Activated naive CD4-positive, alpha-beta T cell (primary cell): ENCODE results near the gene ATXN7.

ENCODE experiments used
- DNase-seq, 4 experiments: peaks; one replicate each; lab custom pipeline; 2025; lab: John Stamatoyannopoulos, UW

The ATXN7 gene

GRCh38 chr3:63933459-63933858 is 69.8 kb downstream of the ATXN7 start:
- DNase-seq, result no peak

- DNase-seq, result no peak
Observed at GRCh38 chr3:63934041-63934866, 70.6 kb downstream of the ATXN7 start.

DNA sequence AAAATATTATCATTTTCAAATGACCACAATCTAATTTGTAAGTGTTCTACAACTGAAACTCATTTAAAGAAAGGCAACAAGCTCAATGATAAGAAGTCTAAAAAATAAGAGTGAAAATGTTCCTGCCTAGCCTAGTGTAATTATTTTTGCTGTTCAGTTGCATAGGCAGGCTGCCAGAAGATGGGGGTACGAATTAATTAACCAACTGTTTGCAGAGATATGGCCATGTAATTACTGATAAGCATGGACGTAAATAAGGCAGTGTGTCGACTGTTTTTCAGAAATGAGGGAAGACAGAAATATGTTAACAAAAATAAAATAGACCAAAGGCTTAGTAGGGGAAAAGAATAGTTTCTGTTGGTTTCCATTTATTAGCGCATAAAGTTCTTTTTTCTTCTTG is 73.3 kb downstream of the ATXN7 start:
- no peak for DNase-seq

- no peak for DNase-seq
Observed at GRCh38 chr3:63937661-63938651, 74.3 kb downstream of the ATXN7 start.

DNA sequence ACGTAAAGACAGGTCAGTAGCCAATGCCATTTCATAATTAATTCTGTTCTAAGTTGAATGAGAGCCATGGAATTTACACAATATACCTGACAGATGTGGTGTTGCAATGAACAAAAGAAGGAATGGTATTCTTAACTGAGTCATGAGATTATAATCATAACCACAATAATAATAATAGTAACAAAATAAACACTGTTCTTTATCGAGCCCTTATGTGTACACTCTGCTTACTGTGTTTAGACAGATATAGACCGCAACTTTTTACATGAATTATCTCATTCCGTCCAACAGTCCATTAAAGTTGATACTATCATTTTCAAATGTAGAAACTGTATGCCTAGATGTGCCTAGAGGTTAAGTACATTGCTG is 76.7 kb downstream of the ATXN7 start:
- no peak for DNase-seq

DNA sequence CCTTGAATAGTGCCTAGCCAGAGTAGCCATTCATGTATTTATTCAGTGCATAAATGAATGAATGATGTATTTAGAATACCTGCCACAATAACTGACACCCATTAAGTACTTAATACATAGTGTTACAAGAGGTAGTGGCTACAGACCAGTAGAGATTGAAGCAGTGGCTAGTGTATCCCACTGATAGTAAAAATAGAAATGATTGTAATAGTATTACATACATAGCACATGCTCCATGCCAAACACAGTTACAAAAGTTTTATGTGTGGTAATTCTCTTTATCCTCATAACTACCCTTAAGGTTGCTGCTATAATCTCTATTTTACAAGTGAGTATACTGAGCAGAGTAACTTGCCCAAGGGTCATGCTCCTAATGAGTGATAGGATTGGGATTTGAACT is 78.9 kb downstream of the ATXN7 start:
- DNase-seq, result no peak

- DNase-seq, result no peak
Observed at GRCh38 chr3:63943678-63944077, 80.0 kb downstream of the ATXN7 start.

GRCh38 chr3:63945558-63946096 is 82.0 kb downstream of the ATXN7 start:
- DNase-seq, result no peak

DNA sequence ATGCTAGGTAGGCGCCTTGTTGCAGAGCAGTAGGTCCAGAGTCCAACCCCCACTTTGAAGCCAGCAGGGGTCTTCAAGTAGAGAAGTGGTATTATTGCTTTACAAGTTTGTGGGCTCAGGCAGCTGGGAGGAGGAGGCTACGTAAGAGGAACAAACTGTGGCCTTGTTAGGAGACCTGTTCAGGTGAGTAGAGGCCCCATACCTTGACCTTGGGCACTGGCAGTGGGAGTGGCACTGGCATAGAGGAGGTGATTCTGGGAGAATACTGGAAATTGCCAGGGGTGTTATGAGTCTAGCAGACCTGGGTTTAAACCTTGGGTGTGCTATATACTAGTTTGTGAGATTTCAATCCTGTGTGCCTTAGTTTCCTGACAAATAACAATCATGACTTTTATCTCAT is 83.1 kb downstream of the ATXN7 start:
- no peak for DNase-seq

- no peak for DNase-seq
Observed at GRCh38 chr3:63947594-63947993, 83.9 kb downstream of the ATXN7 start.

GRCh38 chr3:63949005-63949404 is 85.3 kb downstream of the ATXN7 start:
- DNase-seq, result no peak

DNA sequence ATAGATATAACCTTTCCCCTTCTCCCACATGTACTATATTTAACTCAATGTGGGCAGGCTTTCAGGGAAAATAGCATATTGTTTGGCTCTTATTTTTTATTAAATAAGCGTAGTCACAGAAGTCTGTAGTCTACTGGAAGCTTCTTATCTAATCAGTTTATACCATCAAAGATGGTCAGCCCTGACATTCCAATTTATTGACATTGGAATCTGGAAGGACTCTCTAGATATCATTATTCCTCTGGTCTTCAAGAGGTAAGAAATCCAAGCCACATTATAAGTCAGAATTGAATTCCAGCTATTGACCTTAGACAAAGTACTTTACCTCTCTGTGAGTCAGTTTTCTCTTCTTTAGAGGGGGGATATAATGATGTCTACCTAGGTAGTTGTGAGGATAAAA is 87.0 kb downstream of the ATXN7 start:
- DNase-seq, result no peak

GRCh38 chr3:63951492-63952247 is 88.0 kb downstream of the ATXN7 start:
- no peak for DNase-seq

- DNase-seq, result no peak
Observed at GRCh38 chr3:63952248-63952594, 88.6 kb downstream of the ATXN7 start.

DNA sequence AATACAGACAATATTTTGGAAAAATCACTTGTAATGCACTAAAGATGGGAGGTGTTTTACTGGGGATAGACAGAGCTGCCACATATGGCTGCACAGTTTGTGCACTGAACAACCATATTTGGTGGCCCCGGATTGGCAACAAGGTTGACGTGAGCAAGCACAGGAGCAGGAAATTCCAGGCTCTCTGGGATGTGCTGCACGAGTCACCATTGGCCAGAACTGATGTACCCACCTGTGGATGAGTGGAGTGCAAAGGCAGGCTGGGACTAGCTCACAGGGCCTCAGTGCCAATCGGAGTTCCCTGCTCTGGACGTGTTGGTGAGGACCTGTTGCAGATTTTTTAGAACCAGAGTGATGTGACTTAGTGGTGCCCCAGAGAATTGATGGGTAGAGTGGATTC is 90.5 kb downstream of the ATXN7 start:
- no peak for DNase-seq

- DNase-seq, result no peak
Observed at GRCh38 chr3:63955036-63955650, 91.5 kb downstream of the ATXN7 start.

DNA sequence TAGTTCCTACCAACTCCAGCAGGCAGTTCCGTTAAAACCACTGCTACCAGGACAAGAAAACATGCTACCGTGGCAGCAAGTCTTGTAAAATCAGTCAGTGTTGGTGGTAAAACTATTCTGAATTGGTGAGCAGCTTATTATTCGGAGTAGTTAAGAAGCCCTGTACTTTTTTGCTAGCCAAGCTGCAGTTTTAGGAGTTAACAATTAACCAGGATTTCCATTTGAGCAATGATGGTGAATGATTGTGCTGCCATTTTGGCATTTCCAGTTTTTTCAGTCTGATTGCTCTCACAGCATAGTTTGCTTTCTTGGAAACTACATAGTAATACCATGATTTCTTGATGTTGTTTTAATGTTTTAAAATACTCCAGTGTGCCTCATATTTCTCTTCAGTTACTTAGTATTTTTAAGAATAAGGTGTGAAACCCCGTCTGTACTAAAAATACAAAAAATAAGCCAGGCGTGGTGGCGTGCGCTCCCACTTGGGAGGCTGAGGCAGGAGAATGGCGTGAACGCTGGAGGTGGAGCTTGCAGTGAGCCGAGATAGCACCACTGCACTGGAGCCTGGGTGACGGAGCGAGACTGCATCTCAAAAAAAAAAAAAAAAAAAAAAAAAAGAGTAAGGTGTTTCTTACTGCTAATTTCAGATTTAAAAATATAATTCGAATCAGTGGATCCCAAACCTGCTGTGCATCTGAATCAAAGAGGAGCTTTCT is 92.3 kb downstream of the ATXN7 start:
- DNase-seq, result no peak

DNA sequence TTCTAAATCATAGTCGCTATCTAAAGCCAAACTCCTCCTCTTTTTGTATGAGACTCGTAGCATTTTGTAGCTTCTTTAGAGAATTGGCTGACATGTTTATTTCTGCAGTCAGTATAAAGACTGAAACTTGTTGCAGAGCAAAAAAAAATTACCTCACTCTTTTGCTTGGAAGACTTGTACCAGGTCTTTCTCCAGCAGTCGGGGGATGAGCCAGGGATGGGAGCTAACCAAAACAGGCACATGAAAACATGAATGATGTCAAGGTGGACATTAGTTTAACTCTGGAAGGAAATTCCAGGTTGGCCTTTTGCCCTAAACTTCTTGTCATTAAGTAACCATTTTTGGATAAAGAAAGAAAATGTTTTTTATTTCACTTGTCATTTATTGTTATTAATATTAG is 95.5 kb downstream of the ATXN7 start:
- no peak for DNase-seq

DNA sequence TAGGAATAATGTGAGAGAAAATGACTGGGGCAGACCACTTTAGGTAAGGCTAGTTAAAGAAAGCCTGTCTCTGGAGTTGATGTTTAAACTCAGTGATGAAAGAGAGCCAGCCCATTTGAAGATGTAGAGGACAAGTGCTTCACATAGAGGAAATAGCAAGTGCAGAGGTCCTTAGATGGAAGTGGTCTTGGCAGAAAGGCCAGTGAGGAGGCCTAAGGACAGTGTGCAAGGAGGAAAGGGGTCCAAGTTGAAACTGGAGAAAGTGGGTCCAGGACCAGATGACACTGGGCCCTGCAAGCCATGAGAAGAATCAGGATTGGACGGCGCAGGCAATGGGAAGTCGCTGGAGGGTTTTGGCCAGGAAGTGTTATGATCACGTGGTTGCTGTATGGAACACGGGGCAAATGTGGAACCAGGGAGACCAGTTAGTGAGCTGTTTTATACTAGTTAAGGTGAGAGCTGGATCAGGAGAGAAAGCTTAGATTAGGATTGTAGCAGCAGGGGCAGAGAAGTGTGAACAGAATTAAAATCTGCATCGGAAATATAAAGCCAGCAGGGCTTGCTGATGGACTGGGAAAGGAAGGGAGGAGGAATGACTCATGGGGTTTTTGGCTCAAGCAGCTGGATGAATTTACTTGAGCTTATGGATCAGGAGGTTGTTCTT is 96.5 kb downstream of the ATXN7 start:
- no peak for DNase-seq

- no peak for DNase-seq
Observed at GRCh38 chr3:63961891-63962290, 98.2 kb downstream of the ATXN7 start.
